ENCODE measurements around the gene AP2S1. TPM values are rescaled to one million over a fixed set of nuclear protein-coding genes. Genes with fewer than 3 reads are reported as not detected.

AP2S1 gene
- total and polyA plus RNA-seq, 2 donors (not counting 3 experiments of a cell fraction or from before 2014, with no cell fraction given): 313 to 376 TPM

GRCh38 chr19:46898731-46899130 is 48.1 kb upstream of the AP2S1 start:
- Histone ChIP-seq H3K4me3 (replicated peaks in 1 of 3; ENCODE audit: insufficient read depth in 1 of 3, low read depth in 1 of 3, low read length in 3 of 3) (no peak overlapping the region), H2AFZ (ENCODE audit: low read depth, low read length) (no peak overlapping the region), H3K27me3 (ENCODE audit: control insufficient read depth in 2 of 2, insufficient read depth in 2 of 2, low read length in 2 of 2) (no peaks in the 10 kb centered on the region), H3K27ac (ENCODE audit: insufficient read depth, low read depth, low read length) (no peak overlapping the region), H3K4me1 (ENCODE audit: control insufficient read depth, extremely low read depth, insufficient read depth, low read length) (peaks cover 16% of the 10 kb centered on the region), H3K9me1 (replicated peaks; ENCODE audit: control insufficient read depth, extremely low read depth, insufficient read depth, low read length) (no peaks in the 10 kb centered on the region), H3K9me3 (replicated peaks; ENCODE audit: control insufficient read depth, insufficient read depth, low read length) (no peaks in the 10 kb centered on the region), H3K36me3 (ENCODE audit: control insufficient read depth in 2 of 2, extremely low read depth in 1 of 2, insufficient read depth in 2 of 2, low read length in 2 of 2) (no peaks in the 10 kb centered on the region), H3K79me2 (ENCODE audit: control insufficient read depth, insufficient read depth, low read length) (peaks cover 27% of the 10 kb centered on the region), H4K20me1 (replicated peaks; ENCODE audit: control insufficient read depth, extremely low read depth, insufficient read depth, low read length) (peaks cover 9% of the 10 kb centered on the region), H3K4me2 (ENCODE audit: insufficient read depth, low read length) (no peak overlapping the region), H3K9ac (replicated peaks; ENCODE audit: extremely low read depth, insufficient read depth, low read length) (no peak overlapping the region)
- TF ChIP-seq POLR2AphosphoS5 (IDR thresholded peaks at IDR 0.05; ENCODE audit: insufficient read depth, low read depth, low read length) (no peak), POLR2A (IDR thresholded peaks at IDR 0.05; ENCODE audit: low read depth, low read length) (no peak), CTCF (IDR thresholded peaks at IDR 0.05; ENCODE audit: extremely low read depth in 1 of 2, insufficient read depth in 1 of 2, low read depth in 1 of 2, low read length in 2 of 2) (no peak), EZH2 (IDR thresholded peaks at IDR 0.05; ENCODE audit: borderline replicate concordance, low read depth, low read length, severe bottlenecking) (no peak), JUN (IDR thresholded peaks at IDR 0.05; ENCODE audit: borderline replicate concordance, insufficient read depth, insufficient read length, low read depth) (no peak), FOS (IDR thresholded peaks at IDR 0.05; ENCODE audit: borderline replicate concordance, insufficient read depth, low read length) (no peak), MYC (IDR thresholded peaks at IDR 0.05; ENCODE audit: low read depth, low read length) (no peak), GATA2 (IDR thresholded peaks at IDR 0.05; ENCODE audit: insufficient read depth, insufficient read length, low read depth, low read length) (no peak), MAX (IDR thresholded peaks at IDR 0.05; ENCODE audit: insufficient read depth, insufficient read length) (no peak)
- CTCF ChIA-PET: interaction anchor here (1.6 kb wide), 1 partner anchor 92 kb away, joined by 3 read pairs; no protein-coding TSS in a partner anchor
- BruUV-seq (replicated peaks): no TSS peak
- DNase-seq (ENCODE audit: low read depth, low spot score) (no peak), FAIRE-seq (no peak)
- POLR2A ChIA-PET: interaction anchor here (1.0 kb wide), 1 partner anchor 31 kb away, joined by 4 read pairs; no protein-coding TSS in a partner anchor
- intact Hi-C loops (cut with micrococcal nuclease) (no loop called here), dilution Hi-C loops (cut with MboI; ENCODE audit: extremely low pct_ligation_motif_present, low sequenced_read_pairs) (no loop called here)

Measured in endothelial cell of umbilical vein (primary cell).